ENCODE measurements around the gene USP47.

USP47 gene

DNA sequence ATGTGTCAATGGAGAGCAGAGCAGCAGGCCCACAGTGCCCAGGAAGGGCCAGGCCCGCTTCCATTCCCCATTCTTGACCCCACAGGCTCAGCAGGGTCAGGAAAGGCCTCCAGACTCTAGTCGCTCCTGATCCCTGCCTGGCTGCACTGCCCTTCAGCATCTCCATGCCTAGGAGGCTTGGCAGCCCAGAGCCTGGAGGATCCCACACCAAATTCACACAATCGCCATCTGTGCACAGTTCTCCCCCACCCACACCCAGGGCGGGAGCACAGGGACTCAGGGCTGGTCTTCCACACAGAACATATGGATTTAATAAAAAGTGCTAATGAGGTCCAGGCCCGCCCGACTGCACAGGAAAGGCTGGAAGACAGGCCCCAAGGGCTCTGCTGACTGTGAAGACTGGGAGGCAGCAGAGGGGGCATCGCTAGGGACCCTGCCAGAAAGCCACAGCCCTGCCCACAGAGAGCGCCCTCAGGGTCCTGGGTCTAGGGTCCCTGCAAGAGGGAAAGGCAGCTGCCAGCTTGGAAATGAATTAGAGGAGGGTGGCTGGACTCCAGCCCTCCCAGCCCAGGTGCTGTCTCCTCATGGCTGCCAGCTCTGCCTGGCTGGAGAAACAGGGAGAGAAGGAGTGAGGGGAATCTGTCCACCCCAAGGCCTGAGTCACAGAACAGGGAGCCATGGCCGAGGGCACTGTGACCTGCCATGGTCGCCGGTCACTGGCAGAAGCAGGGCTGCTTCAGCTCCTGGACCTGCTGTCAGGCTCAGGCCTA lies 126.9 kb downstream of the USP47 start:
- no peak overlapping the region for H3K4me3 ChIP-seq (ENCODE audit: low read length)
- TF ChIP-seq, protein P1, sequence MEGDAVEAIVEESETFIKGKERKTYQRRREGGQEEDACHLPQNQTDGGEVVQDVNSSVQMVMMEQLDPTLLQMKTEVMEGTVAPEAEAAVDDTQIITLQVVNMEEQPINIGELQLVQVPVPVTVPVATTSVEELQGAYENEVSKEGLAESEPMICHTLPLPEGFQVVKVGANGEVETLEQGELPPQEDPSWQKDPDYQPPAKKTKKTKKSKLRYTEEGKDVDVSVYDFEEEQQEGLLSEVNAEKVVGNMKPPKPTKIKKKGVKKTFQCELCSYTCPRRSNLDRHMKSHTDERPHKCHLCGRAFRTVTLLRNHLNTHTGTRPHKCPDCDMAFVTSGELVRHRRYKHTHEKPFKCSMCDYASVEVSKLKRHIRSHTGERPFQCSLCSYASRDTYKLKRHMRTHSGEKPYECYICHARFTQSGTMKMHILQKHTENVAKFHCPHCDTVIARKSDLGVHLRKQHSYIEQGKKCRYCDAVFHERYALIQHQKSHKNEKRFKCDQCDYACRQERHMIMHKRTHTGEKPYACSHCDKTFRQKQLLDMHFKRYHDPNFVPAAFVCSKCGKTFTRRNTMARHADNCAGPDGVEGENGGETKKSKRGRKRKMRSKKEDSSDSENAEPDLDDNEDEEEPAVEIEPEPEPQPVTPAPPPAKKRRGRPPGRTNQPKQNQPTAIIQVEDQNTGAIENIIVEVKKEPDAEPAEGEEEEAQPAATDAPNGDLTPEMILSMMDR (IDR thresholded peaks at IDR 0.05; ENCODE audit: insufficient read depth, low read depth, low read length, missing control alignments) = no peak
- DNase-seq (ENCODE audit: low read depth) = no peak

DNA sequence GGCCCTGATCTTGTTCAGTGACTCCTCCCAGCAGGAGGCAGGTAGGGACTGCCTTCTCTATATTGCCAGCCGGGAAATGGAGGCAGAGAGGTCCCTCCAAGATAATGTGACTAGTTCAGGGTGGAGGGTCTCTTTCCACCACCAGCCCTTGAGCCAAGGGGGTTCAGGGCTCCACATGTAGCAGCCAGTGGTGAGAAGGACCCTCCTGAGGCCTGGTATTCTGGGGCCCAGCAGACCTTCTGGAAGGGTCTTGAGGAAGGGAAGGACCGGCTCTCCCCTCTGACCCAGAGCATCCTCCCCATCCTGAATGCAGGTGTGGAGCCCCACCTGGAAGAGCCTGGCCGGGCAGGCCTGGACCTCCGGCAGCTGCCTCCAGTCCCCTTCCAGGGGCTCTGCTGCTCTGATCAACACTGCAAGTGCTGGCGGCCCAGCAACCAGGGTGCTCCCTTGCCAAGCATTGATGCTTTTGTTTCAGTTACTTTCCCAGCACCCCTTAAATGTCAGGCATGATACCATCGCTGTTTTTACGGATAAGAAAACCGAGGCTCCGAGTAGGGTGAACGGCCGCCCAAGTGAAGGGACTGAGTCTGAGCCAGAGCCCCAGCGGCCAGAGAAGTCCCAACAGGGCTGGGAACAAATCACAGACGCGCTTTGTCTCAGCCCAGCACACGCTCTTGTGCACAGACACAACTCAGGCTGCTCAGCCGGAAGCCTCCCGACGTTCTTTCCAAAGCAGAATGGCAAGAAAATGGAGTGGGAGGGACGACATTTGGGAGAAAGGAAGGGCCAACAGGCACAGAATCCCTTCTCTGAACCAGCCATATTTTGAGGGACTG lies 127.8 kb downstream of the USP47 start:
- H3K4me3 ChIP-seq (ENCODE audit: low read length) = no peak overlapping the region
- no peak for DNase-seq (ENCODE audit: low read depth)
- TF ChIP-seq, protein P1 (IDR thresholded peaks at IDR 0.05; ENCODE audit: insufficient read depth, low read depth, low read length, missing control alignments) = no peak

DNA sequence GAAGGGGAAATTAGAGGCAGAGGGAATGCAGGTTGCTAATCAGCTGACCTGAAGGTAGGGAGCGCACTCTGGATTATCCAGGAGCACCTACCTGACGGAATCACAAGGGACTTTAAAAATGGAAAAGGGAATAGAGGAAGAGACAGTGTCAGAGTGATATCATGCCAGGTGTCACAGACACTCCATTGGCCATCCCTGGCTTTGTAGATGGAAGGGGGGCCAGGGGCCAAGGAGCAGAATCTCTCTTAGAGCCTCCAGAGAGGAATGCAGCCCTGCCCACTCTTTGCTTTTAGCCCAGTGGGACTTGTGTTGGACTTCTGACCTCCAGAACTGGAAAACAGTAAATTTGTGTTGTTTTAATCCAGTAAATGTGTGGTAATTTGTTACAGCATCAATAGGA lies 128.8 kb downstream of the USP47 start:
- H3K4me3 ChIP-seq (ENCODE audit: low read length) = no peak overlapping the region
- TF ChIP-seq, protein P1 (IDR thresholded peaks at IDR 0.05; ENCODE audit: insufficient read depth, low read depth, low read length, missing control alignments) = no peak
- DNase-seq (ENCODE audit: low read depth) = no peak

DNA sequence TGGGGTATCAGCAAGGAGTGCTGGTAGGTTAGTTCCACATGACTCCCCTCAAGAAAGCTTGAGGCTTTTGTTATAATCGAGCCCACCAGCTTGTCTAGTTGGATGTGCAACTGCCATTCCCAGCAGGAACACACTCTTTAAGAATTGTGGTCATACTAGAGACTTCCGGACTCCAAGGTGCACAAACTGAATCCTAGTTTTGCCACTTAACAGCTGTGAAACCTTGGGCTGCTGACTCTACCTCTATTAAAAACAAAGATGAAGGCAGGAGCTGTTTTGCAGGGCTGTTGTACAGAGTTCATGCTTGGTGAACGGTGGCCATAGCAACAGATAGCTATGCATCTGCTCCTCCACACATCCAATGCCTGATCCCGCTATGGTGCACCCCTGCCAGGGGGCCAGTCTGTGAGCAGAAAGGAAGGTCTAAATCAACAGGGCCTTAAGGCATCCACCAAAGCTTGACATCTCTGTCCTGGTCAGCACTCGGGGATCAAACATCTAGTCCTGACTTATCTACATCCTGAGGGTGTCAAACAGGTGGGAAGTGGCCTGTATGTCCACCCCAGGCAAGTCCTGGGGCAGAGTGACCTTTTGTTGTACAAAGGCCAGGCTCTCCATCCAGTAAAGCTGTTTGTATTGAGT lies 130.3 kb downstream of the USP47 start:
- no peak for DNase-seq (ENCODE audit: low read depth)
- no peak overlapping the region for H3K4me3 ChIP-seq (ENCODE audit: low read length)
- TF ChIP-seq, protein P1 (IDR thresholded peaks at IDR 0.05; ENCODE audit: insufficient read depth, low read depth, low read length, missing control alignments) = no peak

DNA sequence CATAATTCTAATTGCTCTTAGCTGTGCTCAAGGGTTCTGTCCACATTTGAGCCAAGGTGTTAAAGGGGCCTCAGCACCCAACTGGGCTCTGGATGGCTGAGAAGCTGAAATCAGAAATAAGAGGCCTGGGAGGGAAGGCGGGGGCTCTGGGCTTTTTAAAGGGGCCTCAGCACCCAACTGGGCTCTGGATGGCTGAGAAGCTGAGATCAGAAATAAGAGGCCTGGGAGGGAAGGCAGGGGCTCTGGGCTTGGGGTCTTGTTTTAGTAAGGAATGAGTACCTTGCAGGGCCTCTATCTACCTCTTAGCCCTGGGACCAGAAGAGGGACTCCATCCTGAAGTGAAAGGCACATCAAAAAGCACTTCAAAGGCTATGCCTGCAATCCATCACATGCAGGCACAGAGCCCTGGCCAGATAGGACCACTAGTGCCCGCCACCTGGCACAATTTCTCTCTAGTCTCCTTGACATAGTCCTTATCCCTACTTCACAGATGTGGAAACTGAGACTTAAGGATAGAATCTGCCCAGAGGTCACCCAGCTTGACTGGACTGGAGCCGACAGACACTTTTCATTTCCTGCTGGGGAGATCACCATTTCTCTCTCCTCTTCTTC lies 131.1 kb downstream of the USP47 start:
- no peak for DNase-seq (ENCODE audit: low read depth)
- TF ChIP-seq, protein P1 (IDR thresholded peaks at IDR 0.05; ENCODE audit: insufficient read depth, low read depth, low read length, missing control alignments) = no peak
- no peak overlapping the region for H3K4me3 ChIP-seq (ENCODE audit: low read length)

DNA sequence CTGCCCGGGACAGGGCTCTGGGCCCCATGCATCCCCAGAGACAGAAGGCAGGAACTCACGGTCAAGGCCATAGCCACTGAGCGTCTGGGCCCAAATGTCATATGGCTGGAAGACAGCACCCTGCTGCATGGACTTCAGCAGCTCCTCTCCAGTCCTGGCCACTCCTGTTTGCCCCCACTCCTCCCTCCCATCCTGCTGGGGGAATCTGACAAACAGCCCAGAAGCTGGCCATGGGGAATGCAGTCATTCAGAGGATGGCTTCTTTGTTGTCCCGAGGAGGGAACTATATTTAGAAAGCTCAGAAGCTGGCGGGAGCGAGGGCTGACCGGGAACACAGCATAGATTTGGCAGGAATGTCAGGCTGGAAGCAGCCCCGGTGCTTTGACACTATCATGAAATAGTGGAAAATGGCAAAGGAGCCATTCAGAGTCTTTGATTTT lies 131.6 kb downstream of the USP47 start:
- DNase-seq (ENCODE audit: low read depth) = no peak
- no peak overlapping the region for H3K4me3 ChIP-seq (ENCODE audit: low read length)
- TF ChIP-seq, protein P1 (IDR thresholded peaks at IDR 0.05; ENCODE audit: insufficient read depth, low read depth, low read length, missing control alignments) = no peak

Data from epithelial cell of esophagus (primary cell).